GM21723 (cell line): ENCODE measurements around the gene YIPF6.
"Not testable (repeated sequence)": the region's sequence is repeated elsewhere in the genome, so short reads cannot be mapped to it uniquely, and the experiment has no call there.

ENCODE experiments used
- ATAC-seq: cut with Tn5 transposase; IDR thresholded peaks from one replicate; pipeline ENCODE4 v1.9.1; 2021; ENCODE audit warnings: mild to moderate bottlenecking, moderate library complexity; ENCODE audit not compliant: unreplicated experiment

YIPF6 gene, protein sequence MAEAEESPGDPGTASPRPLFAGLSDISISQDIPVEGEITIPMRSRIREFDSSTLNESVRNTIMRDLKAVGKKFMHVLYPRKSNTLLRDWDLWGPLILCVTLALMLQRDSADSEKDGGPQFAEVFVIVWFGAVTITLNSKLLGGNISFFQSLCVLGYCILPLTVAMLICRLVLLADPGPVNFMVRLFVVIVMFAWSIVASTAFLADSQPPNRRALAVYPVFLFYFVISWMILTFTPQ

GRCh38 chrX:68498508-68499379 is at the start of gene YIPF6:
YIPF6 (plus strand) TSS chrX:68499051; CDS start chrX:68499067, 16 bp downstream.
- ATAC-seq, result peak; percentile 97

GRCh38 chrX:68451720-68452119 is 47.1 kb upstream of the YIPF6 start:
- no peak for ATAC-seq

GRCh38 chrX:68454476-68455150 is 44.2 kb upstream of the YIPF6 start:
- ATAC-seq, result no peak

- no peak for ATAC-seq
Measured at GRCh38 chrX:68455151-68455510, 43.7 kb upstream of the YIPF6 start.

GRCh38 chrX:68461093-68461492 is 37.8 kb upstream of the YIPF6 start:
- no peak for ATAC-seq

DNA sequence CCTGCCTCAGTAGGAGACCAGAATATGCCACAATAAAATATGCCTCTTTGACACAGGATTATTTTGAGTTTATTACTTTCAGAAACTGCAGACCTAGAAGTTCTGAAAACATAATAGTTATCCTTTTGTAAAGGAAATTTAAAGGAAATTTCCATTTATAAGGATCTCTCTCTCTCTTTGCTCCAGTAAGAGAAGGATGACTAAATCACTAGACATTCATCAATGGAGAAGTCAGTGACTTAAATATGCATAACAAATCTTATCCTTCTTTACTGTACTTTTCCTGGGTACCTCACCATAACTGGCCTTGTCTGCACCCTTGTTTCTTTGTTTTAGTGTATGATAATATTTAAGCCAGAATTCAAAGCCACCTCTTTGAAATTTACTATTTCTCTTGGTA is 37.3 kb upstream of the YIPF6 start:
- ATAC-seq, result no peak

GRCh38 chrX:68462197-68462596 is 36.7 kb upstream of the YIPF6 start:
- ATAC-seq, result no peak

DNA sequence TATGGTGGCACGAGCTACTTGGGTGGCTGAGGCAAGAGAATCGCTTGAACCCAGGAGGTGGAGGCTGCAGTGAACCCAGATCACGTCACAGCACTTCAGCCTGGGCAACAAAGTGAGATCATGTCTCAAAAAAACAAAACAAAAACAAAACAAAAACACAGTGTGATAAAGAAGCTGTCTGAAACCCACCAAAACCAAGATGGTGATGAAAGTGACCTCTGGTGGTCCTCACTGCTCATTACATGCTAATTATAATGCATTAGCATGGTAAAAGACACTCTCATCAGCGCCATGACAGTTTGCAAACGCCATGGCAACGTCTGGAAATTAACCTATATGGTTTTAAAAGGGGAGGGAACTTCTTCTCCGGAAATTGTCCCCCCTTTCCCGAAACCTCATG is 36.2 kb upstream of the YIPF6 start:
- ATAC-seq, result peak; percentile 76

GRCh38 chrX:68463880-68464279 is 35.0 kb upstream of the YIPF6 start:
- ATAC-seq, result no peak

GRCh38 chrX:68464796-68465195 is 34.1 kb upstream of the YIPF6 start:
- no peak for ATAC-seq

GRCh38 chrX:68480969-68481368 is 17.9 kb upstream of the YIPF6 start:
- no peak for ATAC-seq

- not testable (repeated sequence) for ATAC-seq
Measured at GRCh38 chrX:68486198-68486597, 12.7 kb upstream of the YIPF6 start.

- ATAC-seq, result no peak
Measured at GRCh38 chrX:68487254-68487653, 11.6 kb upstream of the YIPF6 start.

DNA sequence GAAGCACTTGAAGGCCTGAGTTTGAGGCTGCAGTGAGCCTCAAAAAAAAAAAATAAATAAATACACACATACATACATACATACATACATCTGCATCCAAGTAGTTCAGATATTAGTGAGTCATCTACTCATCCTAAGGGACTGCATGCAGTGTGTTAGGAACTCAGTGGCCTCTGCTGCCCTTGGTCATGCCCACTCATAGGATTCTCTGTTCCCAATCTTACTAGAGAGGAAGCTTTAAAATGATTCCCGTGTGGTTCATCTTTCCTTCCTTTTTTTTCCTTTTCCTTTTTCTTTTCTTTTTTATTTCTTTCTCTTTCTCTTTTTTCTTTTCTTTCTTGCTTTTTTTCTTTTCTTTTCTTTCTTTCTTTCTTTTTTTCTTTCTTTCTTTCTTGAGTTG is 10.9 kb upstream of the YIPF6 start:
- no peak for ATAC-seq

GRCh38 chrX:68488657-68489056 is 10.2 kb upstream of the YIPF6 start:
- ATAC-seq, result no peak

DNA sequence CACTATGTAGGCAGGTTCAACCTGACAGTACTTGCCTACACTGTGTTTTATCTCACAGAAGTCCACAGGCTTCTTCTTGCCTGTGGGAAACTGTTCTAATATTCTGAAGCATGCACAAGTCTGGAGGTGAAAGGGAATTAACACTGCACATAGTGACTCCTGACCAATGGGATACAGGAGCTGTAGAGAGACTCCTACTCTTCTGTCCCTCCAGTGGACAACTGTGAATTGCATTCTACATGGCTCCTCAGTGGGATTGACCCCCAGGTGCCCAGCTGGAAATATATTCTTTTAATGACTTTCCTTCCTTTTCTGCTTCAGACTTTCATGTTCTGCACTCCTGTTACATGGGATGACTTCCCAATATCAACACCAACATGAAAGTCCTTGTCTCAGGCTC is 8.2 kb upstream of the YIPF6 start:
- ATAC-seq, result no peak

DNA sequence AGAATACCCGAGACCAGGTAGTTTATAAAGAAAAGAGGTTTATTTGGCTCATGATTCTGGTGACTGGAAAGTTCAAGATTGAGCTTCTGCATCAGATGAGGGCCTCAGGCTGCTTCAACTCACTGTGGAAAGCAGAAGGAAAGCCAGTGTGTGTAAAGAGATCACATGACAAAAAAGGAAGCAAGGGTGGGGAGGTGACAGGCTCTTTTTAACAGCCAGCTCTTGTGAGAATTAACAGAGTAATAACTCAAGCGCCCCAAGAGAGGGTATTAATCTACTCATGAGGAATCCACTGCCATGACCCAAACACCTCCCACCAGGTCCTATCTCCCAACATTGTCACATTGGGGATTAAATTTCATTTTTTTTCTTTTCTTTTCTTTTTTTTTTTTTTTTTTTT is 6.3 kb upstream of the YIPF6 start:
- no peak for ATAC-seq

DNA sequence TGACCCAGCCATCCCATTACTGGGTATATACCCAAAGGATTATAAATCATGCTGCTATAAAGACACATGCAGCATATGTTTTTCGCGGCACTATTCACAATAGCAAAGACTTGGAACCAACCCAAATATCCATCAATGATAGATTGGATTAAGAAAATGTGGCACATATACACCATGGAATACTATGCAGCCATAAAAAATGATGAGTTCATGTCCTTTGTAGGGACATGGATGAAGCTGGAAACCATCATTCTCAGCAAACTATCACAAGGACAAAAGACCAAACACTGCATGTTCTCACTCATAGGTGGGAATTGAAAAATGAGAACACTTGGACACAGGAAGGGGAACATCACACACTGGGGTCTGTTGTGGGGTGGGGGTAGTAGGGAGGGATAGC is 5.1 kb upstream of the YIPF6 start:
- ATAC-seq, result not testable (repeated sequence)

GRCh38 chrX:68498044-68498507 is 775 bp upstream of the YIPF6 start:
- no peak for ATAC-seq

- ATAC-seq, result no peak
Measured at GRCh38 chrX:68499543-68500504, 973 bp downstream of the YIPF6 start.
